Thyroid gland (tissue), 4 donors: ENCODE data around the gene BRIP1.

Experiments
- POLR2A ChIP-seq, 2 donors: fragments of 450-650 bp; IDR thresholded peaks; one replicate each; pipeline ENCODE4 v1.6.1; 2017; ENCODE audit warnings: antibody characterized with exemption in 2 of 2, mild to moderate bottlenecking in 2 of 2, moderate library complexity in 1 of 2
- TF ChIP-seq, protein P1 (sequence below), 6 experiments: fragments of 200-600 bp in 3 of 6; fragments of 450-650 bp in 3 of 6; sonication (generic) in 3 of 6; IDR thresholded peaks; one replicate each; pipeline ENCODE4 v1.5.1; 2016 to 2019; ENCODE audit warnings: antibody characterized with exemption in 6 of 6, mild to moderate bottlenecking in 2 of 6, inconsistent platforms in 1 of 6, moderate library complexity in 1 of 6

DNA sequence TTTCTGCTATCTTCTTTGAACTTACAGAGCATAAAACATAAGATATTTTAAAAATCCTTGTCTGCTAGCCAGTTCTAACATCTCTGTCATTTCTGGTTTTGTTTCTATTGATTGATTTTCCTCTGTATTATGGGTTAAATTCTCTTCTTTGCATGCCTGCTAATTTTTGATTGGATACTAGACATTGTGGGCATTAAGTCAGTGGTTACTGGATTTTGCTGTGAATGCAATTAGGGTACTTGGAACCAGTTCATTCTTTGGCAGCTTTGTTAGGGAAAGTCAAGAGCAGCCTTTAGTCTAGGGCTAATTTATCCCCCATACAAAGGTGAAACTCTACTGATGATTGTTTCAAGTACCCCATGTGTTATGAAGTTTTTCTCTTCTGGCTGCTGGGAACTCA, 145.3 kb downstream of the BRIP1 start:
- TF ChIP-seq, protein P1, sequence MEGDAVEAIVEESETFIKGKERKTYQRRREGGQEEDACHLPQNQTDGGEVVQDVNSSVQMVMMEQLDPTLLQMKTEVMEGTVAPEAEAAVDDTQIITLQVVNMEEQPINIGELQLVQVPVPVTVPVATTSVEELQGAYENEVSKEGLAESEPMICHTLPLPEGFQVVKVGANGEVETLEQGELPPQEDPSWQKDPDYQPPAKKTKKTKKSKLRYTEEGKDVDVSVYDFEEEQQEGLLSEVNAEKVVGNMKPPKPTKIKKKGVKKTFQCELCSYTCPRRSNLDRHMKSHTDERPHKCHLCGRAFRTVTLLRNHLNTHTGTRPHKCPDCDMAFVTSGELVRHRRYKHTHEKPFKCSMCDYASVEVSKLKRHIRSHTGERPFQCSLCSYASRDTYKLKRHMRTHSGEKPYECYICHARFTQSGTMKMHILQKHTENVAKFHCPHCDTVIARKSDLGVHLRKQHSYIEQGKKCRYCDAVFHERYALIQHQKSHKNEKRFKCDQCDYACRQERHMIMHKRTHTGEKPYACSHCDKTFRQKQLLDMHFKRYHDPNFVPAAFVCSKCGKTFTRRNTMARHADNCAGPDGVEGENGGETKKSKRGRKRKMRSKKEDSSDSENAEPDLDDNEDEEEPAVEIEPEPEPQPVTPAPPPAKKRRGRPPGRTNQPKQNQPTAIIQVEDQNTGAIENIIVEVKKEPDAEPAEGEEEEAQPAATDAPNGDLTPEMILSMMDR (IDR thresholded peaks at IDR 0.05) = no peak
- TF ChIP-seq POLR2A (IDR thresholded peaks at IDR 0.05) = no peak
